ENCODE measurements around the gene ZNF70.

The ZNF70 gene

GRCh38 chr22:23689414-23689813 lies 61.5 kb downstream of the ZNF70 start:
- no peak for FAIRE-seq

Data from islet of Langerhans (tissue), 1 donor.